HG03565 (cell line): ENCODE measurements around the gene PCDHA8.
"Not testable (repeated sequence)": the region's sequence is repeated elsewhere in the genome, so short reads cannot be mapped to it uniquely, and the experiment has no call there.

Source experiments
- ATAC-seq: cut with Tn5 transposase; IDR thresholded peaks from one replicate; pipeline ENCODE4 v1.9.1; 2021; ENCODE audit warnings: mild to moderate bottlenecking, moderate library complexity; ENCODE audit not compliant: unreplicated experiment

PCDHA8 gene

DNA sequence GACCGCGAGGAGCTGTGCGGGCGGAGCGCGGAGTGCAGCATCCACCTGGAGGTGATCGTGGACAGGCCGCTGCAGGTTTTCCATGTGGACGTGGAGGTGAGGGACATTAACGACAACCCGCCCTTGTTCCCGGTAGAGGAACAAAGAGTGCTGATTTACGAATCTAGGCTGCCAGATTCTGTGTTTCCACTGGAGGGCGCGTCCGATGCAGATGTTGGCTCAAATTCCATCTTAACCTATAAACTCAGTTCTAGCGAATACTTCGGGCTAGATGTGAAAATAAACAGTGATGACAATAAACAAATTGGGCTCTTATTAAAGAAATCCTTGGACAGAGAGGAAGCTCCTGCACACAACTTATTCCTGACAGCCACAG, 12.6 kb upstream of the PCDHA8 start:
- ATAC-seq: no peak

DNA sequence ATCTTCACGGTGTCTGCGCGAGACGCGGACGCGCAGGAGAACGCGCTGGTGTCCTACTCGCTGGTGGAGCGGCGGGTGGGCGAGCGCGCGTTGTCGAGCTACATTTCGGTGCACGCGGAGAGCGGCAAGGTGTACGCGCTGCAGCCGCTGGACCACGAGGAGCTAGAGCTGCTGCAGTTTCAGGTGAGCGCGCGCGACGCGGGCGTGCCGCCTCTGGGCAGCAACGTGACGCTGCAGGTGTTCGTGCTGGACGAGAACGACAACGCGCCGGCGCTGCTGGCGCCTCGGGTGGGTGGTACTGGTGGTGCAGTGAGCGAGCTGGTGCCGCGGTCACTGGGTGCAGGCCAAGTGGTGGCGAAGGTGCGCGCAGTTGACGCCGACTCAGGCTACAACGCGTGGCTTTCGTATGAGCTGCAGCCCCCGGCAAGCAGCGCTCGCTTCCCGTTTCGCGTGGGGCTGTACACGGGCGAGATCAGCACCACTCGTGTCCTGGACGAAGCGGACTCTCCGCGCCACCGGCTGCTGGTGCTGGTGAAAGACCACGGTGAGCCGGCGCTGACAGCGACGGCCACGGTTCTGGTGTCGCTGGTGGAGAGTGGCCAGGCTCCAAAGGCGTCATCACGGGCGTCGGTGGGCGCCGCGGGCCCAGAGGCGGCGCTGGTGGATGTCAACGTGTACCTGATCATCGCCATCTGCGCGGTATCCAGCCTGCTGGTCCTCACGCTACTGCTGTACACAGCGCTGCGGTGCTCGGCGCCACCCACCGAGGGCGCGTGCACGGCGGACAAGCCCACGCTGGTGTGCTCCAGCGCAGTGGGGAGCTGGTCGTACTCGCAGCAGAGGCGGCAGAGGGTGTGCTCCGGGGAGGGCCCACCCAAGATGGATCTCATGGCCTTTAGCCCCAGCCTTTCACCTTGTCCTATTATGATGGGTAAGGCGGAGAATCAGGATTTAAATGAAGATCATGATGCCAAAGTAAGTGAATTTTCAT, 11.2 kb upstream of the PCDHA8 start:
- ATAC-seq: not testable (repeated sequence)

DNA sequence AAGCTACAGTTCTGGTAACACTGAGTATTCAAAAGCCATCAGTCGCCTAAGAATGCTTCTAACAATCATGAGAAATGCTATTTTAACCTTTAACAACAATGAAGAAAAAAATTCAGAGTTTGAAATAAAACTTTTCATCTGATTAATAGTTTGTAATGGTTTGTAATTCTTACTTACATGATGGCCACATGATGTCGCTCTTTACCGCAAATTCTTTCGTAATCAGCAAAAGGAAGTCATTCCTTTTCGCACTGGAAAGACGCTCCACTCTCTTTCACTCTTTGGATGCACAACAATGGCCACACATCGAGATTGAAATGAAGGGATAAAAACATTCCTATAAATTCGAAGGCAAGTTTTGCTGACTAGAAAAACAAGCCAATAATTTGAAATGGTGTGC, 7.0 kb upstream of the PCDHA8 start, which contains the start of gene PCDHA7:
PCDHA7 (plus strand) TSS at position 277 of the 400 bp plus-strand sequence; CDS start at position 392, 115 bp downstream.
- no peak for ATAC-seq

- not testable (repeated sequence) for ATAC-seq
Observed at GRCh38 chr5:140834439-140835008, 6.5 kb upstream of the PCDHA8 start.

DNA sequence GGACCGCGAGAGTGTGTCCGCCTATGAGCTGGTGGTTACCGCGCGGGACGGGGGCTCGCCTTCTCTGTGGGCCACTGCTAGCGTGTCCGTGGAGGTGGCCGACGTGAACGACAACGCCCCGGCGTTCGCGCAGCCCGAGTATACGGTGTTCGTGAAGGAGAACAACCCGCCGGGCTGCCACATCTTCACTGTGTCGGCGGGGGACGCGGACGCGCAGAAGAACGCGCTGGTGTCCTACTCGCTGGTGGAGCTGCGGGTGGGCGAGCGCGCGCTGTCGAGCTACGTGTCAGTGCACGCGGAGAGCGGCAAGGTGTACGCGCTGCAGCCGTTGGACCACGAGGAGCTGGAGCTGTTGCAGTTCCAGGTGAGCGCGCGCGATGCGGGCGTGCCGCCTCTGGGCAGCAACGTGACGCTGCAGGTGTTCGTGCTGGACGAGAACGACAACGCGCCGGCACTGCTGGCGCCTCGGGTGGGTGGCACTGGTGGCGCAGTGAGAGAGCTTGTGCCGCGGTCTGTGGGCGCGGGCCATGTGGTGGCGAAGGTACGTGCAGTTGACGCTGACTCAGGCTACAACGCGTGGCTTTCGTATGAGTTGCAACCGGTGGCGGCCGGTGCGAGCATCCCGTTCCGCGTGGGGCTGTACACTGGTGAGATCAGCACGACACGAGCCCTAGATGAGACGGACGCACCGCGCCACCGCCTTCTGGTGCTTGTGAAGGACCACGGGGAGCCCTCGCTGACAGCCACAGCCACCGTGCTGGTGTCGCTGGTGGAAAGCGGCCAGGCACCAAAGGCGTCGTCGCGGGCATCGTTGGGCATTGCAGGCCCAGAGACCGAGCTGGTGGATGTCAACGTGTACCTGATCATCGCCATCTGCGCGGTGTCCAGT, 5.1 kb upstream of the PCDHA8 start:
- no peak for ATAC-seq

DNA sequence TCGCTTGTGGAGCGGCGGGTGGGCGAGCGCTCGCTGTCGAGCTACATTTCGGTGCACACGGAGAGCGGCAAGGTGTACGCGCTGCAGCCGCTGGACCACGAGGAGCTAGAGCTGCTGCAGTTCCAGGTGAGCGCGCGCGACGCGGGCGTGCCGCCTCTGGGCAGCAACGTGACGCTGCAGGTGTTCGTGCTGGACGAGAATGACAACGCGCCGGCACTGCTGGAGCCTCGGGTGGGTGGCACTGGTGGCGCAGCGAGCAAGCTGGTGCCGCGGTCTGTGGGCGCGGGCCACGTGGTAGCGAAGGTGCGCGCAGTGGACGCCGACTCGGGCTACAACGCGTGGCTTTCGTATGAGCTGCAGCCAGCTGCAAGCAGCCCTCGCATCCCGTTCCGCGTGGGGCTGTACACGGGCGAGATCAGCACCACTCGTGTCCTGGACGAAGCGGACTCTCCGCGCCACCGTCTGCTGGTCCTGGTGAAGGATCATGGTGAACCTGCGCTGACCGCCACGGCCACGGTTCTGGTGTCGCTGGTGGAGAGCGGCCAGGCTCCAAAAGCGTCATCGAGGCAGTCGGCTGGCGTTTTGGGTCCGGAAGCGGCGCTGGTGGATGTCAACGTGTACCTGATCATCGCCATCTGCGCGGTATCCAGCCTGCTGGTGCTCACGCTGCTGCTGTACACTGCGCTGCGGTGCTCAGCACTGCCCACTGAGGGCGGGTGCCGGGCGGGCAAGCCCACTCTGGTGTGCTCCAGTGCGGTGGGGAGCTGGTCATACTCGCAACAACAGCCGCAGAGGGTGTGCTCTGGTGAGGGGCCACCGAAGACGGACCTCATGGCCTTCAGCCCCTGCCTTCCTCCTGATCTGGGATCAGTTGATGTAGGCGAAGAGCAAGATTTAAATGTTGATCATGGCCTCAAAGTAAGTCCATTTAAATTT, 2.1 kb downstream of the PCDHA8 start:
- ATAC-seq: no peak

DNA sequence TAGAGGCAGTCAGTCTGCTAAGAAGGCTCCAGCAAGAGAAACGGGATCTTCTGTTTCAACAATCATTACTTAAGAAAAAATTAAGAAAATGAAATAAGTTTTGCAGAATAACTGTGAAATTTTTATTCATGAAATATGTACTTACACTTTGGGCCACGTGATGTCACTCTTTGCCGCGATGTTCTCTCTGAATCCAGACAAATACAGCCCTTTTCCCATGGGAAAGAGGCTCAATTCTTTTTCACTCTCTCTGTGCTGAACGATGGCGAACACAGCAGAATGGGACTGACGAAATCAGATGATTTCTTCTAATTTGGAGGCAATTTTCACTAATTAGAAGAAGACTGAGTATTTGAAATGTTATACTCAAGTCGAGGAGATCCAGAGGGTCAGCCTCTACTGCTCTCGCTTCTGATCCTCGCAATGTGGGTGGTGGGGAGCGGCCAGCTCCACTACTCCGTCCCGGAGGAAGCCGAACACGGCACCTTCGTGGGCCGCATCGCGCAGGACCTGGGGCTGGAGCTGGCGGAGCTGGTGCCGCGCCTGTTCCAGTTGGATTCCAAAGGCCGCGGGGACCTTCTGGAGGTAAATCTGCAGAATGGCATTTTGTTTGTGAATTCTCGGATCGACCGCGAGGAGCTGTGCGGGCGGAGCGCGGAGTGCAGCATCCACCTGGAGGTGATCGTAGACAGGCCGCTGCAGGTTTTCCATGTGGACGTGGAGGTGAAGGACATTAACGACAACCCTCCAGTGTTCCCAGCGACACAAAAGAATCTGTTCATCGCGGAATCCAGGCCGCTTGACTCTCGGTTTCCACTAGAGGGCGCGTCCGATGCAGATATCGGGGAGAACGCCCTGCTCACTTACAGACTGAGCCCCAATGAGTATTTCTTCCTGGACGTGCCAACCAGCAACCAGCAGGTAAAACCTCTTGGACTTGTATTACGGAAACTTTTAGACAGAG, 7.4 kb downstream of the PCDHA8 start, which contains the start of gene PCDHA9:
PCDHA9 (plus strand) TSS at position 244 of the 964 bp plus-strand sequence; CDS start at position 358, 114 bp downstream.
- not testable (repeated sequence) for ATAC-seq

- ATAC-seq: not testable (repeated sequence)
Observed at GRCh38 chr5:140849831-140850634, 9.0 kb downstream of the PCDHA8 start.

- ATAC-seq: no peak
Observed at GRCh38 chr5:140855772-140856674, 15.0 kb downstream of the PCDHA8 start, which contains the start of gene PCDHA10. PCDHA10 (plus strand) TSS chr5:140855897; CDS start chr5:140856049, 152 bp downstream.

GRCh38 chr5:140857177-140857986, 16.4 kb downstream of the PCDHA8 start:
- no peak for ATAC-seq

- ATAC-seq: no peak
Observed at GRCh38 chr5:140857987-140858240, 16.9 kb downstream of the PCDHA8 start.

DNA sequence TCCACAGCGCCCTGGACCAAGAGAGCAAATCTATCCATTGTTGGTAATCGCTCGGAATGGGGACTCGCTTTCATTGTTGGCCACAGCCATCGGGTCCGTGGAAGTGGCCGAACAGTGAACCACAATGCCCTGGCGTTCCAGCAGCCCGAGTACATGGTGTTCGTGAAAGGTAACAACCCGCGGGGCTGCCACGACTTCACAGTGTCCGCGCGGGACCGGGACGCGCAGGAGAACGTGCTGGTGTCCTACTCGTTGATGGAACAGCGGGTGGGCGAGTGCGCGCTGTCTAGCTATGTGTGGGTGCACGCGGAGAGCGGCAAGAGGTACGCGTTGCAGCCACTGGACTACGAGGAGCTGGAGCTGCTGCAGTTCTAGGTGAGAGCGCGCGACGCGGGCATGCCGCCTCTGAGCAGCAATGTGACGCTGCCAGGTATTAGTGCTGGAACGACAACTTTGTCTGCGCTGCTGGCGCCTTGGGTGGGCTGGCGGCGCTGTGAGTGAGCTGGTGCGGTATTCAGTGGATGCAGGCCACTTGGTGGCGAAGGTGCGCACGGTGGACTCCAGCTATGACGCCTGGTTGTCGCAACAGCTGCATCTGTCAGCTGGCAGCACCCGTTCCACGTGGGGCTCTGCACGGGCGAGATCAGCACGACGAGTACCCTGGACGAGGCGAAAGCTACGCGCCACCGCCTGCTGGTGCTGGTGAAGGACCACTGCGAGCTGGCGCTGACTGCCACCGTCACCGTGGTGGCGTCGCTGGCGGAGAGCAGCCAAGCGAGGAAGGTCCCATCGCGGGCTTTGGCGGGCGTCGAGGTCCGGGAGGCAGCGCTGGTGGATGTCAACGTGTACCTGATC, 21.7 kb downstream of the PCDHA8 start:
- no peak for ATAC-seq

DNA sequence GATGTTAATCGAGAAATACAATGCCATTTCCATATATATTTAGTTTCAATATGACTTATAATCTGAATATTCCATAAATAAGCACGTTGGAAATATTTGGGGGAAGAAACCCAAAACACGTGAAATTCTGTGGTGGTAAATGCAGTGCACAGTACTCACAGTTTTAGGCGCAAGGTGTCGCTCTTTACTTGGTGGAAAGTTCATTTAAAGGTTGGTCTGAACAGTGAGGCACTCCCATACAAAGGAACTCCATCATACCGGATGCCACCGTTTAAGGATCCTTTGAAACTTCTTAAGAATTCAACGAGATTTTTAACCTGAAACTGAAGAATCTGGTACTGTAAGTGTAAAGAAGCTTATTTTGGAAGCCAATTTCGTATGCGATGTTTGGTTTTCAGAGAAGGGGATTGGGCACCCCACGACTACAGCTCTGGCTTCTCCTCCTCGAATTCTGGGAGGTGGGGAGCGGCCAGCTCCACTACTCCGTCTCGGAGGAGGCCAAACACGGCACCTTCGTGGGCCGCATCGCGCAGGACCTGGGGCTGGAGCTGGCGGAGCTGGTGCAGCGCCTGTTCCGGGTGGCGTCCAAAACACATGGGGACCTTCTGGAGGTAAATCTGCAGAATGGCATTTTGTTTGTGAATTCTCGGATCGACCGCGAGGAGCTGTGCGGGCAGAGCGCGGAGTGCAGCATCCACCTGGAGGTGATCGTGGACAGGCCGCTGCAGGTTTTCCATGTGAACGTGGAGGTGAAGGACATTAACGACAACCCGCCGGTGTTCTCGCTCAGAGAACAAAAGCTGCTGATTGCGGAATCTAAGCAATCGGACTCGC, 28.0 kb downstream of the PCDHA8 start, which contains the start of gene PCDHA11:
PCDHA11 (plus strand) TSS at position 237 of the 834 bp plus-strand sequence; CDS start at position 384, 147 bp downstream.
- ATAC-seq: no peak

GRCh38 chr5:140869555-140869886, 28.5 kb downstream of the PCDHA8 start:
- no peak for ATAC-seq
